K562 (cell line): ENCODE measurements around the gene IFI30. TPM values are rescaled to one million over a fixed set of nuclear protein-coding genes. Genes with fewer than 3 reads are reported as not detected.

Experiments
- ESRRA ChIP-seq: fragments of 450-650 bp; IDR thresholded peaks from 2 replicates; pipeline ENCODE4 v1.6.1; 2014; ENCODE audit warnings: low read depth, mild to moderate bottlenecking, moderate library complexity, borderline replicate concordance
- ESRRB ChIP-seq: fragments of 250-450 bp; sonication (Bioruptor Pico); IDR thresholded peaks from 2 replicates; pipeline ENCODE4 v1.5.0; 2020; ENCODE audit warnings: mild to moderate bottlenecking, moderate library complexity, borderline replicate concordance
- HMGN3 ChIP-seq: IDR thresholded peaks from 2 replicates; pipeline ENCODE4 v1.6.1; 2011; ENCODE audit warnings: borderline replicate concordance, low read depth, mild to moderate bottlenecking, mixed read lengths, low read length; ENCODE audit not compliant: insufficient read length; ENCODE audit errors: extremely low read depth
- ID3 ChIP-seq, 2 experiments: fragments of 250-450 bp in 1 of 2; fragments of 450-650 bp in 1 of 2; sonication (Bioruptor Pico) in 1 of 2; IDR thresholded peaks; 2 replicates each; pipeline versions ENCODE4 v1.6.1 to v1.8.0; 2016 to 2021; ENCODE audit warnings: mild to moderate bottlenecking in 2 of 2, moderate library complexity in 2 of 2, missing compliant biosample characterization in 1 of 2, missing genetic modification characterization in 1 of 2
- MEF2D ChIP-seq: conservative IDR thresholded peaks from 2 replicates; pipeline ENCODE4 v1.6.1; 2016; ENCODE audit warnings: low read depth, missing genetic modification characterization, missing compliant biosample characterization
- REST ChIP-seq, 2 experiments: fragments of 450-650 bp; formaldehyde crosslinking in 1 of 2; IDR thresholded peaks; 2 replicates each; pipeline versions ENCODE4 v1.4.0 to v1.6.1; 2014 to 2020; ENCODE audit warnings: mild to moderate bottlenecking in 2 of 2, borderline replicate concordance in 1 of 2, low read depth in 1 of 2
- SP1 ChIP-seq: sonication (generic); formaldehyde crosslinking; IDR thresholded peaks from 2 replicates; pipeline ENCODE4 v1.8.1; 2022; ENCODE audit warnings: mild to moderate bottlenecking, missing genetic modification reagents
- polyA plus RNA-seq, 8 experiments: library from polyadenylated mRNA; depleted of rRNA in 4 of 8; stranded (reverse) in 5 of 8; unstranded in 3 of 8; fragments of >200 nt; fragmentation: Nextera tagmentation in 2 of 8; fragmentation: Illumina TruSeq in 1 of 8; extraction: Ambion mirVana in 2 of 8; extraction: Trizol in 1 of 8; gene quantifications; 2 replicates each; pipeline versions ENCODE4 v1.2.1 to v1.2.3, GENCODE V29; 2011 to 2014; ENCODE audit warnings: inconsistent platforms in 1 of 8, missing spikeins in 1 of 8
- total RNA-seq, 7 experiments: library from RNA; depleted of rRNA in 6 of 7; stranded (reverse); fragments of >200 nt in 6 of 7; fragmentation: Illumina TruSeq in 2 of 7; extraction: Trizol in 2 of 7; gene quantifications; 2 replicates each; pipeline versions ENCODE4 v1.2.1 to v1.2.3, GENCODE V29; 2011 to 2021; ENCODE audit warnings: low replicate concordance in 1 of 7

Gene IFI30
- total and polyA plus RNA-seq, 9 of the 15 experiments (the other 6 are each of a cell fraction or from before 2014, with no cell fraction given) = 63.7 to 430 (median 109) TPM

GRCh38 chr19:18202778-18203407 is 29.3 kb downstream of the IFI30 start (continued):
- TF ChIP-seq ESRRB (CRISPR knock-in tag) = no peak
- TF ChIP-seq HMGN3 = peak; percentile 75
- TF ChIP-seq SP1 (CRISPR knock-in tag) = no peak
- TF ChIP-seq REST (IDR thresholded peaks at IDR 0.05; ENCODE audit: borderline replicate concordance) = peak; percentile 51
- no peak for TF ChIP-seq REST (CRISPR knock-in tag; IDR thresholded peaks at IDR 0.05; ENCODE audit: low read depth)
- TF ChIP-seq ESRRA = peak; percentile 90
- TF ChIP-seq ID3 (CRISPR knock-in tag; IDR thresholded peaks at IDR 0.05) = no peak
- no peak for TF ChIP-seq ID3 (tag; IDR thresholded peaks at IDR 0.05)
- no peak for TF ChIP-seq MEF2D (tag)
